Superior temporal gyrus (tissue), 1 donor: Measurements from ENCODE around the gene TOMM20.
"Not testable (repeated sequence)": the region's sequence is repeated elsewhere in the genome, so short reads cannot be mapped to it uniquely, and the experiment has no call there.

Source experiments
- DNase-seq: peaks from one replicate; pipeline ENCODE4 v3.0.0-alpha.2; 2016; ENCODE audit errors: extremely low spot score

Gene TOMM20

GRCh38 chr1:235078480-235079381 lies 49.9 kb downstream of the TOMM20 start:
- no peak for DNase-seq

- no peak for DNase-seq
These were observed 50.8 kb downstream of the TOMM20 start for GRCh38 chr1:235077571-235078479.

DNA sequence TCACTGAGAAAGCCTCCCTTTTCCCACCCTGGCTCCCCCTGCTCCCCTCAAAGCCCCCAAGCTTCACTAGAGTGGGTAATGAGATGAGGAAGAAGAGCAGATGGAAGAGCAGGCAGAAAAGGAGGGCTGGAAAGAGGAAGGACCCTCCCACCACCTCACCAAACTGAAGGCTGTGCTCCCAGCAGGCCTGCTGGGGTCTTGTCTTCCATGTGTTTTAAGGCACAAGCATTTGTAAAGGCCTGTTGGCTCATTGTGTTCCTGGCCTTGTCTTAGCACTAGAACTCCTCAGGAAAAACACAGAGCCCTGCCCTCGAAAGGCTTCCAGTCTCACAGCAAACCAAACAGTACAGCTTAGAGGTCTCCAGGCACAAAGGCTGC lies 51.5 kb downstream of the TOMM20 start:
- DNase-seq: no peak

- no peak for DNase-seq
These were observed 52.0 kb downstream of the TOMM20 start for GRCh38 chr1:235076504-235077162.

GRCh38 chr1:235075777-235076308 lies 52.8 kb downstream of the TOMM20 start:
- DNase-seq: no peak

- peak; percentile 68 for DNase-seq
These were observed 53.4 kb downstream of the TOMM20 start for GRCh38 chr1:235075048-235075776.

- DNase-seq: peak; percentile 74
These were observed 54.1 kb downstream of the TOMM20 start for GRCh38 chr1:235074523-235075047.

DNA sequence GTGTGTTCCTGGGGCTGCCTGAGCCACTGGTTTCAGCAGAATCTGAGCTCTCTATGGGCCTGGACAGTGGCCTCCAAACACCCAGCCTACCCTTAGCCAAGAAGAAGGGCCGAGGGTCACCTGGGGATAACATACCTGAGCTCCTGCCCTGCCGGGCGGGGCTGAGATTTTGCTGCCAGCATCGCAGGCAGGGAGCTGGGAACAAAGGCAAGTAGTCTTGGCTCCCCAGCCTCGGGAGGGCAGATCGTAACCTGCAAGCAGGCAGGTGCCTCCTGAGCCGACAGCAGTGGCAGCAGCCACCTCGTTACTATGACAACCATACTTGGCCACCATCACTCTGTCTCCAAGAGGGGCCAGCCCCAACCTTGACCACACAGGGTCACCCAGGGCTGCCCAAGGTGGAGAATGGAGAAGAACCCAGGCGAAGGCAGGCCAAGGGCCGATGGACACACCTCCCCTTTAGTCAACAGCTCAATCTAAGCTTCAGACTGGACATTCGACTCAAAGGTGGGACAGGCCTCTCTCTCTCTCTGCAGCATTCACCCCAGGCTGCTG lies 54.6 kb downstream of the TOMM20 start:
- DNase-seq: no peak

GRCh38 chr1:235073331-235073967 lies 55.2 kb downstream of the TOMM20 start:
- no peak for DNase-seq

GRCh38 chr1:235072577-235072976 lies 56.1 kb downstream of the TOMM20 start:
- not testable (repeated sequence) for DNase-seq

DNA sequence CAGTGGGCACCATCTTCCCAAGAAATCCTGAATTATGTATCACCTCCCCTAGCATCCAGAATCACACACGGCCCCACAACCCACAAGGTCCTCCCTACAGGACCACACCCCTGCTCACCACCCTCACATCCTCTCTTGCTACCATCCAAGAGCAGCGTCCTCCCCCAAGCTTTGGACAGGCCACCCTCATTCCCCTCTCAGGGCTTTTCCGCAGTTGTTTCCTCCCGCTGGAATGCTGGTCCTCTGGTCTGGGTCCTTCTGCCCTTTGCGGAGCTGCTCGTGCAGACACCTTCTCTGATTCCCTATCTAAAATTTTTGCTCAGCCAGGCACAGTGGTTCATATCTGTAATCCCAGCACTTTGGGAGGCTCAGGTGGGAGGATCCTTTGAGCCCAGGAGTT lies 56.5 kb downstream of the TOMM20 start:
- DNase-seq: no peak

- no peak for DNase-seq
These were observed 57.8 kb downstream of the TOMM20 start for GRCh38 chr1:235070819-235071218.

DNA sequence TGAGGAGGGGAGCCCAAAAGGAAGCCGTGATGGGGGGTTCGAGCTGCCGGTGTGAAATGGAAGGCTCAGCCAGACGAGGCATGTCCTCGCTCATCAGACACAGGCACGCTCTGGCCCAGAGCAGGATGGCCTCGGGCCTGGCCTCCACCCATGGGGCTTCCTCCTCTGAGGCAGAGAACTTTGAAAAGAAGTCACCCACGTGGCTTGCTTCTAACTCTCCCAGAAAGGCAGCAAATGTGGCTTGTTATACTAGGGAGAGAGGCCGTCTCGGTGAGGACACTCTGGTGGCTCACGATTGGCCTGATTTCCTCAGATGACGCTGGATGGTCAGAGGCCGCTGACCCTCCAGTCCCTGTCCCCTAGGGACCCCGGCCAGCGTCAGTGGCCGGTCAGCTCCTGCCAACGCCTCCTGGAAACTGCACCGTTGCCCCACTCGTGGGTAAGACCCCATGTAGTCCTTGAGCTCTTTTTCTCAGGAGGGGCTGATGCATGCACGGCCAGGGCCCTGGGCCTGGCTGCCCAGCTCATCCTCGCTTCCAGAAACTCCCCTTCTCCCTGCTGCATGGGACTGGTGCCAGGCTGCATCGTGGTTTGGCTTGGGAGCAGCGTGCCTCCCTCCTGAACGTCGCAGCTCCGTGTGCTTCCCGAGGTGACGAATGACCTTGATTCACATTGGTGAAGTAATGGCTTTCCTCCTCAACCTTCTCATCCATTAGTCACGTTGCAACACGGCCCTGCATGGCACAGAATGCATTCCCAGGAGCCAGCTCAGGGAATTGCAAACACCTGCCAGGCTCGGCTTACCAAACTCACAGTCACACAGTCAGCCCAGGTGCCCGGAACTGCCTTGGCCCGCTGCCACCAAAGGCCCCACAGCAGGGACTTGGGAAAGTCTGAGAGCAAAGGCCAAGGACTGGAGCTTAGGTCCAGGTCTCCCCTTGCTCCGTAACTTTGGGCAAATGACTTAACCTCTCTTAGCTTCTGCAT lies 58.8 kb downstream of the TOMM20 start:
- no peak for DNase-seq

- no peak for DNase-seq
These were observed 59.5 kb downstream of the TOMM20 start for GRCh38 chr1:235069176-235069575.

- no peak for DNase-seq
These were observed 60.2 kb downstream of the TOMM20 start for GRCh38 chr1:235068158-235069121.

GRCh38 chr1:235067396-235068157 lies 61.1 kb downstream of the TOMM20 start:
- peak; percentile 67 for DNase-seq
